ENCODE measurements around the gene RPL18.
"Not testable (repeated sequence)": the region's sequence is repeated elsewhere in the genome, so short reads cannot be mapped to it uniquely, and the experiment has no call there.

Gene RPL18

GRCh38 chr19:48618916-48619691, at the start of gene RPL18, which contains the start of gene SPHK2:
RPL18 (minus strand) TSS chr19:48619178; CDS start chr19:48619143, 35 bp downstream.
SPHK2 (plus strand) TSS chr19:48619506; CDS start chr19:48620515, 1,009 bp downstream.
- peak; percentile 100 for DNase-seq (ENCODE audit: low spot score)

GRCh38 chr19:48668761-48669160, 49.8 kb upstream of the RPL18 start:
- no peak for DNase-seq (ENCODE audit: low spot score)

- DNase-seq (ENCODE audit: low spot score), result no peak
Measured at GRCh38 chr19:48668332-48668731, 49.4 kb upstream of the RPL18 start.

GRCh38 chr19:48665786-48666185, 46.8 kb upstream of the RPL18 start:
- DNase-seq (ENCODE audit: low spot score), result no peak

- DNase-seq (ENCODE audit: low spot score), result no peak
Measured at GRCh38 chr19:48664476-48664875, 45.5 kb upstream of the RPL18 start.

GRCh38 chr19:48663667-48664066, 44.7 kb upstream of the RPL18 start:
- no peak for DNase-seq (ENCODE audit: low spot score)

- no peak for DNase-seq (ENCODE audit: low spot score)
Measured at GRCh38 chr19:48661711-48662090, 42.7 kb upstream of the RPL18 start.

- DNase-seq (ENCODE audit: low spot score), result peak; percentile 95
Measured at GRCh38 chr19:48660852-48661710, 42.1 kb upstream of the RPL18 start.

- DNase-seq (ENCODE audit: low spot score), result peak; percentile 71
Measured at GRCh38 chr19:48659768-48660167, 40.8 kb upstream of the RPL18 start.

GRCh38 chr19:48658483-48658882, 39.5 kb upstream of the RPL18 start:
- DNase-seq (ENCODE audit: low spot score), result no peak

GRCh38 chr19:48657828-48658227, 38.9 kb upstream of the RPL18 start:
- not testable (repeated sequence) for DNase-seq (ENCODE audit: low spot score)

- no peak for DNase-seq (ENCODE audit: low spot score)
Measured at GRCh38 chr19:48656840-48657474, 38.0 kb upstream of the RPL18 start.

- DNase-seq (ENCODE audit: low spot score), result no peak
Measured at GRCh38 chr19:48654299-48655059, 35.5 kb upstream of the RPL18 start.

- no peak for DNase-seq (ENCODE audit: low spot score)
Measured at GRCh38 chr19:48651683-48652048, 32.7 kb upstream of the RPL18 start.

GRCh38 chr19:48650974-48651682, 32.1 kb upstream of the RPL18 start:
- no peak for DNase-seq (ENCODE audit: low spot score)

- no peak for DNase-seq (ENCODE audit: low spot score)
Measured at GRCh38 chr19:48648134-48648533, 29.2 kb upstream of the RPL18 start.

GRCh38 chr19:48646722-48647216, 27.8 kb upstream of the RPL18 start:
- DNase-seq (ENCODE audit: low spot score), result peak; percentile 33

GRCh38 chr19:48646001-48646721, 27.2 kb upstream of the RPL18 start, which contains the start of gene CA11:
CA11 (minus strand) TSS chr19:48646187; CDS start chr19:48645632, 555 bp downstream.
- peak; percentile 89 for DNase-seq (ENCODE audit: low spot score)

GRCh38 chr19:48645620-48646000, 26.6 kb upstream of the RPL18 start:
- no peak for DNase-seq (ENCODE audit: low spot score)

All from pons (tissue), 1 donor.